HG02798 (cell line): ENCODE measurements around the gene MGAT5B.
A peak's percentile ranks its signal among the peaks of the same experiment; 100 is the strongest.

Source experiments
- ATAC-seq: cut with Tn5 transposase; IDR thresholded peaks from one replicate; pipeline ENCODE4 v1.9.1; 2021; ENCODE audit warnings: mild to moderate bottlenecking; ENCODE audit not compliant: unreplicated experiment, poor library complexity

Gene MGAT5B

GRCh38 chr17:76995387-76996105, 127.3 kb downstream of the MGAT5B start:
- ATAC-seq: no peak

GRCh38 chr17:76996741-76997694, 128.8 kb downstream of the MGAT5B start:
- no peak for ATAC-seq

- peak; percentile 45 for ATAC-seq
These were observed 129.9 kb downstream of the MGAT5B start for GRCh38 chr17:76997981-76998531.

- ATAC-seq: no peak
These were observed 130.6 kb downstream of the MGAT5B start for GRCh38 chr17:76998839-76999238.
